GM19025 (cell line): Measurements from ENCODE around the gene HCFC2.

Experiments used
- ATAC-seq: cut with Tn5 transposase; IDR thresholded peaks from one replicate; pipeline ENCODE4 v1.9.1; 2021; ENCODE audit warnings: mild to moderate bottlenecking, low read depth, moderate library complexity; ENCODE audit not compliant: unreplicated experiment

The HCFC2 gene

GRCh38 chr12:104152685-104153241 is 88.4 kb downstream of the HCFC2 start:
- no peak for ATAC-seq

GRCh38 chr12:104154286-104154685 is 90.0 kb downstream of the HCFC2 start:
- ATAC-seq = no peak

GRCh38 chr12:104154806-104155205 is 90.5 kb downstream of the HCFC2 start:
- ATAC-seq = no peak
